HG03342 (cell line): ENCODE data around the gene MMP24OS.
"Not testable (repeated sequence)": the region's sequence is repeated elsewhere in the genome, so short reads cannot be mapped to it uniquely, and the experiment has no call there.

ENCODE experiments used
- ATAC-seq: cut with Tn5 transposase; IDR thresholded peaks from one replicate; pipeline ENCODE4 v1.9.1; 2021; ENCODE audit warnings: mild to moderate bottlenecking, moderate library complexity; ENCODE audit not compliant: unreplicated experiment

MMP24OS gene

GRCh38 chr20:35252598-35252997, 25.3 kb downstream of the MMP24OS start:
- not testable (repeated sequence) for ATAC-seq

GRCh38 chr20:35252037-35252461, 25.9 kb downstream of the MMP24OS start:
- peak; percentile 56 for ATAC-seq

- no peak for ATAC-seq
Observed at GRCh38 chr20:35251613-35251940, 26.3 kb downstream of the MMP24OS start.

- no peak for ATAC-seq
Observed at GRCh38 chr20:35248641-35249475, 29.1 kb downstream of the MMP24OS start.

- no peak for ATAC-seq
Observed at GRCh38 chr20:35246723-35247122, 31.2 kb downstream of the MMP24OS start.

GRCh38 chr20:35243986-35244385, 33.9 kb downstream of the MMP24OS start:
- ATAC-seq: no peak

GRCh38 chr20:35243317-35243716, 34.6 kb downstream of the MMP24OS start:
- ATAC-seq: no peak

GRCh38 chr20:35240811-35241293, 37.1 kb downstream of the MMP24OS start:
- ATAC-seq: no peak

- no peak for ATAC-seq
Observed at GRCh38 chr20:35240083-35240810, 37.7 kb downstream of the MMP24OS start.

GRCh38 chr20:35238735-35239134, 39.2 kb downstream of the MMP24OS start:
- ATAC-seq: no peak

GRCh38 chr20:35238170-35238569, 39.8 kb downstream of the MMP24OS start:
- no peak for ATAC-seq

GRCh38 chr20:35237486-35237885, 40.4 kb downstream of the MMP24OS start:
- no peak for ATAC-seq

GRCh38 chr20:35235881-35236280, 42.0 kb downstream of the MMP24OS start:
- ATAC-seq: no peak

GRCh38 chr20:35232575-35232974, 45.3 kb downstream of the MMP24OS start:
- no peak for ATAC-seq

- no peak for ATAC-seq
Observed at GRCh38 chr20:35226884-35227681, 50.8 kb downstream of the MMP24OS start.
